ENCODE results near the gene RFC5.
"Not testable (repeated sequence)": the region's sequence is repeated elsewhere in the genome, so short reads cannot be mapped to it uniquely, and the experiment has no call there.

RFC5 gene

DNA sequence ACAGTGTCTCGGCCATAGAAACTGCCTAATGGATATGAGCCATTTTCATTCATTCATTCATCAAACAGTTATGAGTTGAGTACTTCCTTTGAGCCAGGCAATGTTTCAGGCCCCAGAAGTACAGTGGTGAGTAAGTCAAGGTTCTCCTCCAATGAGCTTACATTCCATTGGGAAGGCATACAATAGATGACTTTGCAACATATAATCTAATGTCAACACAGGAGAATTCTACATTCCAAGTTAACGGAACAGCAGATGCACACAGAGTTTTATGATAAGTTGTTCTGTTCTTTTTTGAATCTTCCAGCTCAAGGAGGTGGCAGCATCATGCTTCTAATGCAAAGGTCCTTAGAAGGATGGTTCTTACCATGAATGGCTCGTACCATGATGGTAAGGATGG is 3.2 kb upstream of the RFC5 start:
- no peak for DNase-seq (ENCODE audit: low spot score)
- no peak for FAIRE-seq

DNA sequence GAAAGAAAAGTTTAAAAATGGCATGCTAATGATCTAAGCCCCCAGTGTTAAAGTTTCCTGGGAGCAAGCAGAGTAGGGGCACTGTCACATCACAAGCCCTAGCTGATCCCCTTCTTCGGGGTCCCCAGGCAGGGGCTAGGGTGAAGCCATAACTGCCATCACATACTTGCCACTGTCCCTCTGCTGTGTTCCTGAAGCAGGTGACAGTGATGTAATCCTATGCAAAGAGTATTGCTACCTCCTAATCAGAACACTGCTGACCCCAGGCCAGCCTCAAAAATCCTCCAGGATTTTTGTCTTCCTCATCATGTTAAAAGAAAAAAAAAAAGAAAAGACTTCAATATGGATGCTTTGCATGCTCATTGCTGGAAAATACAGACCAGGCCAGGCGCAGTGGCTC is 1.2 kb upstream of the RFC5 start:
- DNase-seq (ENCODE audit: low spot score) (no peak), FAIRE-seq (no peak)

DNA sequence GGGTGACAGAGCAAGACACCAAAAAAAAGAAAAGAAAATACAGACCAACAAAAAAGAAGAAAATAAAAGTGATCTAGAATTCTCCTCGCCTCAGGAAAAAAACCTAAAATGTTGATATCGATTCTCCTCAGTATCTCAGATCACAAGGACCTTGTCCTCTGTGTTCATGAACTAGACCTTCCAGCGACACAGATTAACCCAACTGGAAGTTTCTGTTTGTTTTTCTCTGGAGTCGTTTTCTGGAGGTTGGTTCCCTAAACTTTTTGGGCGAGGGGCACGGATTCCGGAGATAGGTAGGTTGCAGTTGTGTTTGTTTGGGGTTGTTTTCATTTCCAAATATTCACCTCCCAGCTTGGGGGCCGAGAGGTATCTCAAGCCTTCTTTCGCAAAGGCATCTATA is 559 bp upstream of the RFC5 start:
- DNase-seq (ENCODE audit: low spot score) (no peak), FAIRE-seq (no peak)

DNA sequence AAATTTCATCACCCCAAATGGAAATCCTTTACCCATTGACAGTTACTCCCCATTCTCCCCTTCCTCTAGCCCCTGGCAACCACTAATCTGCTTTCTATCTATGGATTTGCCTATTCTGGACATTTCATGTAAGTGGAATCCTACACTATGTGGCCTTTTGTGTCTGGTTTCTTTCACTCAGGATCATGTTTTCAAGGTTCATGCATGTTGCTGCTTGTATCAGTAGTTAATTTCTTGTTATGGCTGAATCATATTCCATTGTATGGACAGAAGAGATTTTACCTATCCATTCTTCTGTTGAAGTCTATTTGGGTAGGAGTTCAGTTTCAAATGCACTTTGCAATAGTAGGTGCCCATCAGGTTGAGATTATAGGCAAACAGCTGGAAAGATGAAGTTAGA is 1.4 kb downstream of the RFC5 start:
- no peak for FAIRE-seq
- DNase-seq (ENCODE audit: low spot score) = no peak

DNA sequence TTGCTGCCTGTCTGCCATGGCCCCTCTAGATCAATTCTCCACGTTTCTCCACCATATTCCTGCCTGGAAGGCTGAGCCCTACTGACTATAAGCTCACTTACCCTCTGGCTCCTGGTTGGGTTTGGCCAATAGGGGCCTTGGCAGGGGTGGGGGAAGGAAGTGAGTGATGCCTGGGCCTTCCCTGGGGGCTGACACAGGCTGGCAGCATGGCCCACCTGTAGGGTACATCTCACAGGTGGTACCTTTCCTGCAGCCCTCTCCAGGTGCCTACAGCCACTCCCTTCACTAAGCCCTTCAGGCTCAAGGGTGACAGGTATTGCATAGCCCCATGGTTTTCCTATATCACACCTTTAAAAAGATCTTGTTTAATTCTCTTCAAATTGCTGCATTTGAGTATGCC is 3.5 kb downstream of the RFC5 start:
- FAIRE-seq (no peak), DNase-seq (ENCODE audit: low spot score) (no peak)

DNA sequence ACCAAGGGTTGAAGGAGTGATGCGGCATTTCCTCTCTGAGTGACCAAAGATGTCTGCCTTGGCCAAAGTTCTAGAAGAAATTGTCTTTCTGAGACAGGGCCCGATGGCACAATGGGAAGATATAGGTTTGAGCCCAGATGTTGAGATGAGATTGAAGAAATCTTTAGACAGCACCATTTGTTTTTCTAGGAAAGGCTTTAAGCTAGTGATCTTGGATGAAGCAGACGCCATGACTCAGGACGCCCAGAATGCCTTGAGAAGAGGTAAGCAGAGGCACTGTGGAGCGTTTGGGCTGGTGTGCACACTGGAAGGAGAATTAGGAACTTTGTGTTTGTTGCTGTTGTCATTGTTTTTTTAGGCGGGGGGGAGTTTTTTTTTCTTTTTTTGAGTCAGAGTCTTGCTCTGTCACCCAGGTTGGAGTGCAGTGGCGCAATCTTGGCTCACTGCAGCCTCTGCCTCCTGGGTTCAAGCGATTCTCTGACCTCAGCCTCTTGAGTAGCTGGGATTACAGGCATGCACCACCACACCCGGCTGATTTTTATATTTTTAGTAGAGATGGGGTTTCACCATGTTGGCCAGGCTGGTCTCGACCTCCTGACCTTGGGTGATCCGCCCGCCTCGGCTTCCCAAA is 5.7 kb downstream of the RFC5 start:
- FAIRE-seq; DNase-seq (ENCODE audit: low spot score): not testable (repeated sequence)

DNA sequence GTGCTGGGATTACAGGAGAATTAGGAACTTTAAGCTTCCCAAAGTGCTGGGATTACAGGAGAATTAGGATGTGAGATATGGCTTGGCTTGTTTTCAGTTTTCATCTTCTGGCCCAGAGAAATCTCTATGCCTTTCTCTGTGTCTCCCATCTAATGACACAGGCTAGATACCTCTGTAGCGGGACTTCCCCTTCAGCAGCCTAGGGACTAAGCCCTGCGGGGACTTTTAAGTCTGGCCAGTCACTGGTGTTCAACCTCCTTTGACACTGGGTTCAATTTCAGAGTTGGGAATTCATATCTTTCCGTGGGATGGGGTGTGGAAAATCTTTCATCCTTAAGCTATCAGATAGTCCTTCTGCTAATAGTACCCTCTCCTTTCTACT is 6.2 kb downstream of the RFC5 start:
- DNase-seq (ENCODE audit: low spot score) (no peak), FAIRE-seq (no peak)

DNA sequence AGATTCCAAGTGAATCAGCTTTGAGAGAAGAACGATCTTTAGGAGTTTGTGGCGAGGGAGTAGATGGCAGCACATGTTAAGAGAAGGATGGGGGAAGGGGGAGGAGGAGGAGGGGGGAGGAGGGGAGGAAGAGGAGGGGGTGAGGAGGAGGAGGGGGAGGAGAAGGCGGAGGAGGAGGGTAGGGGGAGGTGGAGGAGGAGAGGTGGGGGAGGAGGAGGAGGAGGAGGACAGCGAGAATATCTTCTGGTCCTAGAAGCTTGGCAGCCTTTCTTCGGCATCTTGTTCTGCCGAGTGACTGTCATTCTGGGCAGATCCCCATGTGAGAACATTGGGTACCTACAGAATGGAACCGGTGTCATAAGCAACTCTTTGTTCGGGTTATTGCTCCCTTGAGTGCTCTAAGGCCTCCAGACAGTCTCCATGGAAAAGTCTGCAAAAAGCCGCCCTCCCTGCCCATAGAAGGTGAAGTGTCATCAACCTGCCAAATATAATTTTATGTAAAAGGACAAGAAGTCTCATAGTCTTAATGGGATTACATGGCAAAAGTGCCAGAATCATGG is 6.9 kb downstream of the RFC5 start:
- FAIRE-seq (no peak), DNase-seq (ENCODE audit: low spot score) (no peak)

DNA sequence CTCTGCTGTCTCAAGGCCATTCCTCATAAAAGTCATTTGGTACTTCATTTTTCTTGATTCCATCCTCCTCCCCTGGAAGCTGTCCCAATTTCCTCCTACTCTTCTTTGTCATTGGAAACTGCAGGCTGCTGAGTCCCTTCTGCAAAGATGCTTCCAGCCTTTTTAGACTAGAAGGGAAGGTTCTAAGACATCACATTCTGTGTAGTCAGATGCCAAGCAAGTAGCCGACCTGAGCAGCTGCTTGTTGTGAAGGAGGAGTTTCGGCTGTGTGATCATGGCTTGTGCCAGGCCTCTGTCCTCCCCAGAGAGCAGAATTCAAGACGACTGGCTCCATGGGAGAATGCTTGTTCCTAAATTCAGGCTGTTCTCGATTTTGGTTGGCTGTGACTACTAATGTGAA is 8.7 kb downstream of the RFC5 start:
- FAIRE-seq (no peak), DNase-seq (ENCODE audit: low spot score) (no peak)

DNA sequence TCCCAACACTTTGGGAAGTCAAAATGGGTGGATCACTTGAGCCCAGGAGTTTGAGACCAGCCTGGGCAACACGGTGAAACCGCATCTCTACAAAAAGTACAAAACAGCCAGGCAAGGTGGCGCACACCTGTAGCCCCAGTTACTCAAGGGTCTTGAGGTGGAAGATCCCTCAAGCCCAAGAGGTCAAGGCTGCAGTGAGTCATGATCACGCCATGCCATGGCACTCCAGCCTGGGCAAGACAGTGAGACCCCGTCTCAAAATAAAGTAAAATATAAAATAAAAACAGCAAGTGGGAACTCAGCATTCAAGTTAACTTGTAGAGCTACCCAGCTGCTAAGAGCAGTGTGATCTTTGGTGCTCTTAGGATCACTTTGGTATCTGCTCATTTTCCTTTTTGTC is 12.7 kb downstream of the RFC5 start:
- no peak for FAIRE-seq
- no peak for DNase-seq (ENCODE audit: low spot score)

DNA sequence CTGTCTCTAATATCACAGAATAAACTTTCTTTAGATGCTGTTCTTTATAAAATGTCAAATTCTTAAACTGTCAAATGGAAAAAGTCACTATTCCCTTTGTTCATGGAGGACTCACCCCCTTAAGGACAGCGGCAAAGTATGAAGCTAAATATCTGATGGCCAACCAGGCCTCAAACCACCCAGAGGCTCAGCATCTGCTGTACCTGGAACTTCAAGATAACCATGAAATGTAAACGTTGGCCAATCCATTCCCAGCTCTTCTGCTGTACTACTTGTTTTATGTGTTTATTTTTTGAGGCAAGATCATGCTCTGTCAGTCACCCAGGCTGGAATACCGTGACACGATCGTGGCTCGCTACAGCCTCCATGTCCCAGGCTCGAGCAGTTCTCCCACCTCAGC is 15.7 kb downstream of the RFC5 start:
- no peak for DNase-seq (ENCODE audit: low spot score)
- FAIRE-seq = no peak

DNA sequence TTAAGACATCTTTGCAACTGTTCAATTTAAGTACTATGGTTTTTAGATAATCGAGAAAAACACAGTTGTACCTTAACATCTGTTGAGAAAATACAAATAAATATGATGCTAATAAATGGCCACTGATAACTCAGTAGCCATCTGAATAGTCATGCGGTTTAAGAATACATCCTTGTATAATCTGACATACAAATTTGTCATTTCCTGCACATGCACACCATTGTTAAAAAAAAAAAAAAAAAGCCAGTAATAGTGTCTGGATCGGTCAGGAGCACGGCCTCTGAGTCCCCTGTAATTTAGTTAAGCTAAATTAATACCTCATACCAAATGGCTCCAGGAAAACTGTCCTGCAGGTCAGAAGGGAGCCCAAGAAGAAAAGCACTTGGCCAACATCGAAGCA is 16.8 kb downstream of the RFC5 start:
- no peak for FAIRE-seq
- no peak for DNase-seq (ENCODE audit: low spot score)

DNA sequence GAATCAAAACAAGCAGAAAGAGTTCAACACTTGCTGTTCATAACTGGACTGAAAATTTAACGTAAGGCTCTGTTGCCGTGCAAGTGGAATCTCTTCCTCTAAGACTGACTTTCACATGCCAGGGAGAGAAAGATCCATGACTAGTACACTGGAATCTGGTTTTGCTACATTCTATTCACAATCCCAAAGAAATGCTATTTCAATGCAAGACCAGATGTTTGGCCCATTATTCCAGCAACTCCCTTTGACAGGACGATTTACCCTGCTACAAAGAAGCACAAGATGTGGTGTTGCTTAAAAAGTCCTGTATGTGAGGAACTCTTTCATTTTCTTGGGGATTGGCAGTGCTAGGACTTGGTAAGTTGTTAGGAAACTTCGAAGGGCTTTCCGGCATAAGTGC is 17.4 kb downstream of the RFC5 start:
- no peak for FAIRE-seq
- DNase-seq (ENCODE audit: low spot score) = no peak

DNA sequence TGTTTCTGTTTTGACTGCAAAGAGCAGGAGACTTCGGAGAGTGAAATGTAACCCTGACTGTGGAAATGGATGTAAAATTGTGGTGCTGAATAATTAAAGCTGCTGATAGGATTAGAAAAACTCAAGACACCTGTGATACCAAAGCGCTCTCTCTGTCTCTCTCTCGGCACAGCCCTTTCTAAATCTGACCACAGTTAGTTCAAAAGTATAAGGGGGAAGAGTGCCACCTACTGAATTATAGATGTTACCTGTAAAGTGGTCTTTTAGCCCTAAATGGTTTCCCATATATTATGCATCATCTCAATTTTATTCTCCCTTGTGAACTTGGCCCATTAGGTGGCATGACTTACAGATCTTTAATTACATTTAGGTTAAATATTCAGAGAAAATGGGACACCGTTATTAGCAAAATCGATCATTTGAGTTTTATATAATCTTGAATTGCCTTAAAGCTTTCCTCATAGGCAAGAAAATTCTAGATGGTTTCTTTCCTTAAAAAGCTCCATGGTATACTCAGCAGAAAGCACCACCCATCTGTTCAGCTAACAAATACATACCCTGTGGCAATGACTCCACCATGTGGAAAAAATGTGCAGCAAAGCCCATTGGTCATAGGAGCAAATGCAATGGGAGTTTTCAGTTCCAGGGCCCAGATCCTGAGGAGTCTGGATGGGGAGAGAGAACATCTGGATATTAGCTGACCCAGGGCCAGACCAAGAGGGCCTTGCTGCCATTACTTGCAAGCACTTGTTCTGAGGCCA is 18.1 kb downstream of the RFC5 start:
- FAIRE-seq = no peak
- peak; percentile 22 for DNase-seq (ENCODE audit: low spot score)

DNA sequence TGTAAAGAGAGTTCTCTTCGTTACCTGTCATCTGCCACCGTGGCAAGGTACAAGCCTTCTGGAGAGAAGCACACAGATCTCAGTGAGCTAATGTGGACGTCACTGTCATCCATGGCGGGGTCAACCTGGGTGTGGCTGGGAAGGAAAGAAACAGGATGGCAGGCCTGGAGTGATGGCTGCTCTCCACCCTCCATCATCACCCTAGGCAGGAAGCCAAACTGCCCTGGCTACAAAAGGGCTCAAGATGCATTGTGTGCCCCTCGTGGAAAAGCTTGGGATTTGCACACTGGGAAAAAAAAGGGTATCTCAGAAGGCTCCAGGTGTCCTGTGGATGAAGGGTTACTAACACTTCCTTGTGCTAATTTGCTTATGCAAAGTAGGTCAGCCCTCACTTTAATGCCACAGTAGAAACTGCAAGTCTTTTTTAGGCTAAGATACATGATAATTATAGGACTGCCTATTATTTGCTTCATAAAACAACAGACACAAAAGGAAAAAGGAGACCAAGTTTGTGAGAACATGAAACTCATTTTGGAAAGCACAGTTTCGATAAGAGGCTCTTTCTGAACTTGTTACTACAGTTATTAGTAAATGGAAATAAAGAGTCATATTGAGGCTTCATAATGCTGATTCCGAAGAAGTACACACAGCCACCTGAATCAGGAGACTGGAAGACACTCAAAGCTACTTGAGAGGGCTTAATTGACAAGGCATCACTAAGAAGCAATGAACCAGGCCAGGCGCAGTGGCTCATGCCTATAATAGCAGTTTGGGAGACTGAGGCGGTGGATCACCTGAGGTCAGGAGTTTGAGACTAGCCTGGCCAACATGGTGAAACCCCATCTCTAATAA is 18.9 kb downstream of the RFC5 start:
- no peak for FAIRE-seq
- peak; percentile 26 for DNase-seq (ENCODE audit: low spot score)

DNA sequence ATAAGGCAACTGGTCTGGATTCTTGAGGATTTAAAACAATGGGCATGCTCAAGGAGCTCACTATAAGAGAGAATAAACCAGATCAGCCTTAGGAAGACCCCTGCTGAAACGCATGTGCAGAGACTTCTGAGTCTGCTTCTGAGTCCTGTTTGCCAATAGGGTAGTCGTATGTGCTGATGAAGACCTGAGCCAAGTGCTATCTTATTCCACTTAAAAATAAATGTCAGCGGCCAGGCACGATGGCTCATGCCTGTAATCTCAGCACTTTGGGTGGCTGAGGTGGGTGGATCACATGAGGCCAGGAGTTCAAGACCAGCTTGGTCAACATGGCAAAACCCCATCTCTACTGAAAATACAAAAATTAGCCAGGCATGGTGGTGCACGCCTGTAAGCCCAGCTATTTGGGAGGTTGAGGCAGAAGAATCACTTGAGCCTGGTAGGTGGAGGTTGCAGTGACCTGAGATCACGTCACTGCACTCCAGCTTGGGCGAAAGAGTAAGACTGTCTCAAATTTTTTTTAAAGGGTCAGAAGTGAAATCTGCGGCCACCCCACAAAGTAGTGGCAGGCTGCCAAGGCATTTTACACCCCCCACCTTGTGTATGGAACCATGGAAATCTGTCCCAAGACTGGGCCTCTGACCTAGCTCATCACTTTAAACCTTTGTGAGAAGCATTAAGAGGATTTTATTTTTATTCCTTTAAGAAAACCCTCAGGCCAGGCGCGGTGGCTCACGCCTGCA is 20.3 kb downstream of the RFC5 start:
- FAIRE-seq = no peak
- no peak for DNase-seq (ENCODE audit: low spot score)

DNA sequence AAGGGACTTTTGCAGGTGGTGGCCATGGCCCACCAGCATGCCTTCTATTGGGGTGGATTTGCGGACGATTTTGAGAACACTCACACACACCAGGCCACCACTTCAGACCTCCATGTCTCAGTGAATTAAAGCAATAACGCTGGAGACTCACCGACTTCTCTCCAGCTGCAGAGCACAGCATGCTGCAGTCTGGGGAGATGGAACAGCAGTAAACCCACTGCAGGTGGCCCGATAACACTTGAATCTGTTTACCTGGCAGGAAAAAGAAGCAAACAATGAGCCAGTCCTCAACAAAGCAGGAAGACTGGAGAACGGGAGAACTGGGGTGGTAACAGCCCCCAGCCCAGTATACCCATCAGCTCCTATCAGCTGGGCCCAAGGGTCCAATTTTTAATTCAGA is 21.6 kb downstream of the RFC5 start:
- no peak for DNase-seq (ENCODE audit: low spot score)
- no peak for FAIRE-seq

DNA sequence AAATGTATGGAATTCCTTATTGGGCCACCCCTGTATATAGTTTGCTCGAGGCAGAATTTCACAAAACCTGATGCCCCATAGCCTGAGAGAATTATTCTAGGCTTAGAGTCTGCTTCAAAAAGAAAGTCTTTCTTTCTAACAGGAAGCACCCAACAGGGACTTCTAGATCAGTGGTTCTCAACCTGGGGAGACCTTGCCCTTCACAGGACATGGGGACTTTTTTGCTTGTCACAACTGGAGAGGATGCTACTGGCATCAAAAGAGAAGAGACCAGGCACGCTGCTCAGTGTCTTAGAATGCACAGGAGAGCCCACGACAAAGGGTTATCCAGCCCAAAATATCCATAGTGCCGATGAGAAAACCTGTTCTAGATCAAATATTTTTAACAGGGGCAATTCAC is 25.6 kb downstream of the RFC5 start:
- DNase-seq (ENCODE audit: low spot score) = no peak
- no peak for FAIRE-seq

DNA sequence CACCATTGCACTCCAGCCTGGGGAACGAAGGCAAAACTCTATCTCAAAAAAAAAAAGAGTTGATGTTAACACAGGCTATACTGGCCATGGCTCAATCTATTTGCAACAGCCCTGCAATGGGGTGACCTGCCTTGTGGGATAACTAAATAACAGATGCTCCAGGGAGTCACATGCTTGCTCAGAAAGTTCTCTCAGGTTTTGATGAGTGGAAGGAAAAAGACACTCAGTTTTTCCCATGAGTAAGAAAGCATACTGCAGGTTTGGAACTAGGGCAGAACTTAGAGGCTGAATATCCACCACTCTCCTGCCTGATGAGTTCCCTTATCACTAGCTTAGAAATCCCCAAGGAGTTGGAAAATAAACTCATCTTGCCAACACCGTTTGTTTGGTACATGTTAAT is 27.6 kb downstream of the RFC5 start:
- FAIRE-seq (no peak), DNase-seq (ENCODE audit: low spot score) (no peak)

DNA sequence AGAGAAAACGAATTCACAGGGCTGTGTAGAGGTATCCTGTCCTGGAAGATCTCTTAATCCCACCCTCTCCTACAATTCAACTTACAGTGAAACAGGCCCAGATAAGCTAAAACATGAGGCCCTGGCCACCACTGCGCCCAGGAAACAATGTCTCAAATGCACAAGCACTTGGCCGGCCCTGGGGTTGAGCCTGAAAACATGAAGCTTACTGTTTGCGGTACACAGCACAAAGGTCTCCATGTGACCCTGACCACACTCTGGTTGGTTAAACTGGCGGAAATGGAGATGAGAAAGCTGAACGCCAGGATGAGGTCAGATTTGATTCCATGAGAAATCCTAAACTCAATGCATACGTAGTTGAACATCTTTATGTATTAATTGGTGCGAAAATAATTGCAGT is 28.1 kb downstream of the RFC5 start:
- FAIRE-seq (no peak), DNase-seq (ENCODE audit: low spot score) (no peak)

DNA sequence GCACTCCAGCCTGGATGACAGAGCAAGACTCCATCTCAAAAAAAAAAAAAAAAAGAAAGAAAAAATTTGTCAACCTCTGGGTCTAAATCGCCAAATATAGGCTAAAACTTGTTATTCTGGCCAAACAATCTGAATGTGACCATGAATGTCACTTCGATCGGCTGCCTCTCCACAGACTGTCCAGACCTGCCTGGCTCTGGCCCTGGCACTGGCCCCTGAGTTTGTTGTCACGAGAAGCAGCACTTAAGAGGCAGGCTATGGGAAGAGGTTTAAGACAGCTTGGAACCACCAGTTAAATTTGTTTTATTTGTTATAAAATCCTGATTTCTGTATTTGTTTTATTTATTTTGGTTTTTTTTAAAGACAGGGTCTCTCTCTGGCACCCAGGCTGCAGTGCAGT is 29.9 kb downstream of the RFC5 start:
- FAIRE-seq (no peak), DNase-seq (ENCODE audit: low spot score) (no peak)
